ENCODE results near the gene UBE2F.

GRCh38 chr2:237977380-237977779 is 10.6 kb downstream of the UBE2F start:
- no peak for TF ChIP-seq RAD21 (IDR thresholded peaks at IDR 0.05; ENCODE audit: low read length)
- TF ChIP-seq, protein P1, sequence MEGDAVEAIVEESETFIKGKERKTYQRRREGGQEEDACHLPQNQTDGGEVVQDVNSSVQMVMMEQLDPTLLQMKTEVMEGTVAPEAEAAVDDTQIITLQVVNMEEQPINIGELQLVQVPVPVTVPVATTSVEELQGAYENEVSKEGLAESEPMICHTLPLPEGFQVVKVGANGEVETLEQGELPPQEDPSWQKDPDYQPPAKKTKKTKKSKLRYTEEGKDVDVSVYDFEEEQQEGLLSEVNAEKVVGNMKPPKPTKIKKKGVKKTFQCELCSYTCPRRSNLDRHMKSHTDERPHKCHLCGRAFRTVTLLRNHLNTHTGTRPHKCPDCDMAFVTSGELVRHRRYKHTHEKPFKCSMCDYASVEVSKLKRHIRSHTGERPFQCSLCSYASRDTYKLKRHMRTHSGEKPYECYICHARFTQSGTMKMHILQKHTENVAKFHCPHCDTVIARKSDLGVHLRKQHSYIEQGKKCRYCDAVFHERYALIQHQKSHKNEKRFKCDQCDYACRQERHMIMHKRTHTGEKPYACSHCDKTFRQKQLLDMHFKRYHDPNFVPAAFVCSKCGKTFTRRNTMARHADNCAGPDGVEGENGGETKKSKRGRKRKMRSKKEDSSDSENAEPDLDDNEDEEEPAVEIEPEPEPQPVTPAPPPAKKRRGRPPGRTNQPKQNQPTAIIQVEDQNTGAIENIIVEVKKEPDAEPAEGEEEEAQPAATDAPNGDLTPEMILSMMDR (conservative IDR thresholded peaks at IDR 0.05; ENCODE audit: low read depth, low read length): no peak
- TF ChIP-seq MXI1 (IDR thresholded peaks at IDR 0.05; ENCODE audit: borderline replicate concordance, low read depth, low read length): no peak
- TF ChIP-seq MAFK (IDR thresholded peaks at IDR 0.05; ENCODE audit: low read depth, low read length): no peak
- no peak for TF ChIP-seq POLR2A (IDR thresholded peaks at IDR 0.05; ENCODE audit: low read depth, low read length)
- no peak for TF ChIP-seq CEBPB (IDR thresholded peaks at IDR 0.05; ENCODE audit: low read depth, low read length)
- TF ChIP-seq SMC3 (IDR thresholded peaks at IDR 0.05; ENCODE audit: low read depth, low read length): no peak
- TF ChIP-seq FOS (IDR thresholded peaks at IDR 0.05; ENCODE audit: low read depth, low read length): no peak
- no peak for TF ChIP-seq BHLHE40 (IDR thresholded peaks at IDR 0.05; ENCODE audit: low read depth, low read length)
- no peak for TF ChIP-seq NFE2L2 (IDR thresholded peaks at IDR 0.05; ENCODE audit: low read depth, low read length)
- TF ChIP-seq MAZ (IDR thresholded peaks at IDR 0.05; ENCODE audit: borderline replicate concordance, low read depth, low read length): no peak
- TF ChIP-seq, protein P2, sequence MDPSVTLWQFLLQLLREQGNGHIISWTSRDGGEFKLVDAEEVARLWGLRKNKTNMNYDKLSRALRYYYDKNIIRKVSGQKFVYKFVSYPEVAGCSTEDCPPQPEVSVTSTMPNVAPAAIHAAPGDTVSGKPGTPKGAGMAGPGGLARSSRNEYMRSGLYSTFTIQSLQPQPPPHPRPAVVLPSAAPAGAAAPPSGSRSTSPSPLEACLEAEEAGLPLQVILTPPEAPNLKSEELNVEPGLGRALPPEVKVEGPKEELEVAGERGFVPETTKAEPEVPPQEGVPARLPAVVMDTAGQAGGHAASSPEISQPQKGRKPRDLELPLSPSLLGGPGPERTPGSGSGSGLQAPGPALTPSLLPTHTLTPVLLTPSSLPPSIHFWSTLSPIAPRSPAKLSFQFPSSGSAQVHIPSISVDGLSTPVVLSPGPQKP (IDR thresholded peaks at IDR 0.05; ENCODE audit: borderline replicate concordance, low read depth, low read length): no peak
